22Rv1 (cell line): ENCODE data around the gene PTK7.

Experiments used
- ZFX ChIP-seq: fragments of 450-650 bp; IDR thresholded peaks from 2 replicates; pipeline ENCODE4 v1.6.1; 2017; ENCODE audit warnings: antibody characterized with exemption, borderline replicate concordance
- TF ChIP-seq, protein P1 (sequence below): fragments of 450-650 bp; IDR thresholded peaks from 2 replicates; pipeline ENCODE4 v1.5.1; 2017; ENCODE audit warnings: mild to moderate bottlenecking

DNA sequence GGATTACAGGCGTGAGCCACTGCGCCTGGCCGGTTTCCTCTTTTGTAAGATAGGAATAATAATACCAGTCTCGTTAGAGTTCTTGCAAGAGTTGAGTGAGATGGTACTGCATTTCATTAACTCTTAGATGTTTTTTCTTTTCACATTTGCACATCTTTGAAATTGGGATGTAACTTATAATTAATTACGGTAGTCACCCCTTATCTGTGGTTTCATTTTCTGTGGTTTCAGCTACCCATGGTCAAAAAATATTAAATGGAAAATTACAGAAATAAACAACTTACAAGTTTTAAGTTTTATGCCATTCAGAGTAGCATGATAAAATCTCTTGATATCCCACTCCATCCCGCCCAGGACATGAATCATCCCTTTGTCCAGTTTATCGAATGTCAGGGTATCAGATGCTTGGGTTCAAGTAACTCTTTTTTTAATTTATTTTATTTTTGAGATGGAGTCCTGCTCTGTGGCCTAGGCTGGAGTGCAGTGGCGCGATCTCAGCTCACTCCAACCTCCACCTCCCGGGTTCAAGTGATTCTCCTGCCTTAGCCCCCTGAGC is 15.4 kb downstream of the PTK7 start:
- TF ChIP-seq, protein P1, sequence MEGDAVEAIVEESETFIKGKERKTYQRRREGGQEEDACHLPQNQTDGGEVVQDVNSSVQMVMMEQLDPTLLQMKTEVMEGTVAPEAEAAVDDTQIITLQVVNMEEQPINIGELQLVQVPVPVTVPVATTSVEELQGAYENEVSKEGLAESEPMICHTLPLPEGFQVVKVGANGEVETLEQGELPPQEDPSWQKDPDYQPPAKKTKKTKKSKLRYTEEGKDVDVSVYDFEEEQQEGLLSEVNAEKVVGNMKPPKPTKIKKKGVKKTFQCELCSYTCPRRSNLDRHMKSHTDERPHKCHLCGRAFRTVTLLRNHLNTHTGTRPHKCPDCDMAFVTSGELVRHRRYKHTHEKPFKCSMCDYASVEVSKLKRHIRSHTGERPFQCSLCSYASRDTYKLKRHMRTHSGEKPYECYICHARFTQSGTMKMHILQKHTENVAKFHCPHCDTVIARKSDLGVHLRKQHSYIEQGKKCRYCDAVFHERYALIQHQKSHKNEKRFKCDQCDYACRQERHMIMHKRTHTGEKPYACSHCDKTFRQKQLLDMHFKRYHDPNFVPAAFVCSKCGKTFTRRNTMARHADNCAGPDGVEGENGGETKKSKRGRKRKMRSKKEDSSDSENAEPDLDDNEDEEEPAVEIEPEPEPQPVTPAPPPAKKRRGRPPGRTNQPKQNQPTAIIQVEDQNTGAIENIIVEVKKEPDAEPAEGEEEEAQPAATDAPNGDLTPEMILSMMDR, result no peak
- no peak for TF ChIP-seq ZFX
